ENCODE data around the gene PPP1R18.
"Not testable (repeated sequence)": the region's sequence is repeated elsewhere in the genome, so short reads cannot be mapped to it uniquely, and the experiment has no call there.

The PPP1R18 gene, protein sequence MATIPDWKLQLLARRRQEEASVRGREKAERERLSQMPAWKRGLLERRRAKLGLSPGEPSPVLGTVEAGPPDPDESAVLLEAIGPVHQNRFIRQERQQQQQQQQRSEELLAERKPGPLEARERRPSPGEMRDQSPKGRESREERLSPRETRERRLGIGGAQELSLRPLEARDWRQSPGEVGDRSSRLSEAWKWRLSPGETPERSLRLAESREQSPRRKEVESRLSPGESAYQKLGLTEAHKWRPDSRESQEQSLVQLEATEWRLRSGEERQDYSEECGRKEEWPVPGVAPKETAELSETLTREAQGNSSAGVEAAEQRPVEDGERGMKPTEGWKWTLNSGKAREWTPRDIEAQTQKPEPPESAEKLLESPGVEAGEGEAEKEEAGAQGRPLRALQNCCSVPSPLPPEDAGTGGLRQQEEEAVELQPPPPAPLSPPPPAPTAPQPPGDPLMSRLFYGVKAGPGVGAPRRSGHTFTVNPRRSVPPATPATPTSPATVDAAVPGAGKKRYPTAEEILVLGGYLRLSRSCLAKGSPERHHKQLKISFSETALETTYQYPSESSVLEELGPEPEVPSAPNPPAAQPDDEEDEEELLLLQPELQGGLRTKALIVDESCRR

GRCh38 chr6:30686009-30686907, at the start of gene PPP1R18:
Gene PPP1R18 (minus strand): TSS chr6:30686645. CDS start chr6:30686018, 627 bp downstream.
- DNase-seq (ENCODE audit: low spot score): peak; percentile 68

DNA sequence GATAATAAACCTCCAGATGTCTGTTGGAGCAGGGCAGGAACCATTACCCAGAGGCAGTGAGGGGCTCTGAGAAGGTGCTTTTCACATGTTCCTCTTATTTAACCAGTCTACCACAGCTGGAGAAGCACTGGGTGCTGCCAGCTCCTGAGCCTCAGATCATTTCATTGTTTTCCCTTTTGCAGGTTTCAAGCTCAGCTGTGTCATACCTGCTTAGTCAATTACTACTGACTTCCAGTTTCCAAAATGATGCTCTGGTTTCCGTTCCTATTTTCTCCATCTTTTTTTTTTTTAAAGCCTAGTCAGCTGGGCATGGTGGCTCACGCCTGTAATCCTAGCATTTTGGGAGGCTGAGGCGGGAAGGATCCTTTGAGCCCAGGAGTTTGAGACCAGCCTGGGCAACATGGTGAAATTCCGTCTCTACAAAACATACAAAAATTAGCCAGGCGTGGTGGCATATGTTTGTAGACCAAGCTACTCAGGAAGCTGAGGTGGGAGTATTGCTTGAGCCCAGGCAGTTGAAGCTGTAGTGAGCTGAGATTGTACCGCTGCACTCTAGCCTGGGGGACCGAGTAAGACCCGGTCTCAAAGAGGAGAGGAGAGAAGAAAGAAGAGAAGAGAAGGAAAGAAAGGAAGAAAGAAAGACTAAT, 49.3 kb upstream of the PPP1R18 start:
- no peak for DNase-seq (ENCODE audit: low spot score)

GRCh38 chr6:30732237-30732943, 45.9 kb upstream of the PPP1R18 start:
- no peak for DNase-seq (ENCODE audit: low spot score)

GRCh38 chr6:30730601-30731435, 44.4 kb upstream of the PPP1R18 start:
- DNase-seq (ENCODE audit: low spot score): no peak

- peak; percentile 75 for DNase-seq (ENCODE audit: low spot score)
These were observed 41.6 kb upstream of the PPP1R18 start for GRCh38 chr6:30727920-30728553.

GRCh38 chr6:30726506-30727413, 40.3 kb upstream of the PPP1R18 start:
- no peak for DNase-seq (ENCODE audit: low spot score)

DNA sequence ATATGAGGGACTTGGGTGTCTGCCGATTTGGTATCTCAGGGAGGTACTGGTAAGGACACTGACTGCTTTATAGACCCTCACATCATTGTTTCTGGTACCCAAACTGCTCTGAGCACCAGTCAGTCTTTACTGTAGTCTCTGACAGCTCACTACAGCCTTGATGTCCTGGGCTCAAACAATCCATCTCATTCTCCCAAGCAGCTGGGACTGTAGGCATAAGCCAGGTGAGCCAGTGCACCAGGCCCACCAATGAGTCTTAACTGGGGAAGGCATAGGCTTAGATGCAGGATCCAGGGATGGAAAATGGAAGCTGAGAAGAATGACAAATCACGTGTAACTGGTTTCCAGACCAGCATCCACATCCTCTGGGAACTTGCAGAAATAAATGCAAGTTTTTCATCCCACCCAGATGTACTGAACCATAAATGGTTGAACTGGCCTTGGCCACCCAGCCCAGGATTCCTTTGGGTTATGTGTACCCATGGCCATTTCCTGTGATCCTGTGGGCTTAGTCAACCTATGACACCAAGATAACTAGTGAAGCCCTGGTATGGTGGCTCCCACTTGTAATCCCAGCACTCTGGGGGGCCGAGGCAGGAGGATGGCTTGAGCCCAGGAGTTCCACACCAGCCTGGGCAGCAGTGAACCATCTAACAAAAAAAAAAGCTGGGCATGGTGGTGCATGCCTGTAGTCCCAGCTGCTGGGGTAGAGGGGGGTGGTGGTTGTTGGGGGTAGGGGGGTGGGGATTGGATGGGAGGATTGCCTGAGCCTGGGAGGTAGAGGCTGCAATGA, 39.5 kb upstream of the PPP1R18 start:
- peak; percentile 72 for DNase-seq (ENCODE audit: low spot score)

GRCh38 chr6:30724906-30725667, 38.6 kb upstream of the PPP1R18 start:
- no peak for DNase-seq (ENCODE audit: low spot score)

GRCh38 chr6:30723843-30724741, 37.6 kb upstream of the PPP1R18 start:
- not testable (repeated sequence) for DNase-seq (ENCODE audit: low spot score)

- DNase-seq (ENCODE audit: low spot score): not testable (repeated sequence)
These were observed 36.9 kb upstream of the PPP1R18 start for GRCh38 chr6:30723159-30723842.

- peak; percentile 80 for DNase-seq (ENCODE audit: low spot score)
These were observed 36.1 kb upstream of the PPP1R18 start for GRCh38 chr6:30722280-30723112.

DNA sequence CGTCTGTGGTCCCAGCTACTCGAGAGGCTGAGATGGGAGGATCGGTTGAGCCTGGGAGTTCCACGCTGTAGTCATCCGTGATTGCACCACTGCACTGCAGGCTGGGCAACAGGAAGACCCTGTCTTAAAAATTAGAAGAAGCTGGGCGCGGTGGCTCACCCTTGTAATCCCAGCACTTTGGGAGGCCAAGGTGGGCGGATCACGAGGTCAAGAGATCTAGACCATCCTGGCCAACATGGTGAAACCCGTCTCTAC, 35.5 kb upstream of the PPP1R18 start:
- not testable (repeated sequence) for DNase-seq (ENCODE audit: low spot score)

- DNase-seq (ENCODE audit: low spot score): peak; percentile 90
These were observed 35.0 kb upstream of the PPP1R18 start for GRCh38 chr6:30721198-30722024.

- DNase-seq (ENCODE audit: low spot score): peak; percentile 78
These were observed 34.3 kb upstream of the PPP1R18 start for GRCh38 chr6:30720738-30721197.
